ENCODE data around the gene KRT84.
A peak's percentile ranks its signal among the peaks of the same experiment; 100 is the strongest.

The KRT84 gene

GRCh38 chr12:52364901-52365489 lies 20.5 kb downstream of the KRT84 start:
- Mint-ChIP-seq H3K27me3 (peaks cover 15% of the 10 kb centered on the region), H3K4me3 (no peak overlapping the region), H3K36me3 (ENCODE audit: low read depth) (no peaks in the 10 kb centered on the region), H3K9me3 (no peaks in the 10 kb centered on the region), H3K27ac (no peak overlapping the region), H3K4me1 (ENCODE audit: low read depth) (peaks cover 2% of the 10 kb centered on the region)
- DNase-seq, result no peak

GRCh38 chr12:52364061-52364460 lies 21.4 kb downstream of the KRT84 start:
- Mint-ChIP-seq H3K4me3 (no peak overlapping the region), H3K27me3 (peaks cover 12% of the 10 kb centered on the region), H3K9me3 (no peaks in the 10 kb centered on the region), H3K4me1 (ENCODE audit: low read depth) (peaks cover 8% of the 10 kb centered on the region), H3K36me3 (ENCODE audit: low read depth) (no peaks in the 10 kb centered on the region), H3K27ac (no peak overlapping the region)
- no peak for DNase-seq

GRCh38 chr12:52363111-52363679 lies 22.3 kb downstream of the KRT84 start:
- Mint-ChIP-seq H3K36me3 (ENCODE audit: low read depth) (no peaks in the 10 kb centered on the region), H3K27me3 (peaks cover 6% of the 10 kb centered on the region), H3K27ac (no peak overlapping the region), H3K4me1 (ENCODE audit: low read depth) (peaks cover 16% of the 10 kb centered on the region), H3K9me3 (no peaks in the 10 kb centered on the region), H3K4me3 (no peak overlapping the region)
- DNase-seq, result no peak

- no peak overlapping the region for H3K27ac Mint-ChIP-seq
These were observed 23.2 kb downstream of the KRT84 start for GRCh38 chr12:52362118-52362726.

GRCh38 chr12:52361553-52361952 lies 23.9 kb downstream of the KRT84 start:
- no peak overlapping the region for H3K4me3 Mint-ChIP-seq

More at GRCh38 chr12:52362118-52362726, 23.2 kb downstream of the KRT84 start:
- DNase-seq, result no peak
- H3K27me3 Mint-ChIP-seq, result no peaks in the 10 kb centered on the region
- no peaks in the 10 kb centered on the region for H3K9me3 Mint-ChIP-seq
- H3K4me1 Mint-ChIP-seq (ENCODE audit: low read depth), result peaks cover 22% of the 10 kb centered on the region
- H3K36me3 Mint-ChIP-seq (ENCODE audit: low read depth), result no peaks in the 10 kb centered on the region
- no peak overlapping the region for H3K4me3 Mint-ChIP-seq

GRCh38 chr12:52360663-52361271 lies 24.7 kb downstream of the KRT84 start:
- H3K9me3 Mint-ChIP-seq, result no peaks in the 10 kb centered on the region
- no peaks in the 10 kb centered on the region for H3K36me3 Mint-ChIP-seq (ENCODE audit: low read depth)
- no peak for DNase-seq
- H3K27me3 Mint-ChIP-seq, result no peaks in the 10 kb centered on the region
- H3K27ac Mint-ChIP-seq, result peak overlapping the region; percentile 33
- no peak overlapping the region for H3K4me3 Mint-ChIP-seq
- peaks cover 22% of the 10 kb centered on the region for H3K4me1 Mint-ChIP-seq (ENCODE audit: low read depth)

More at GRCh38 chr12:52361553-52361952, 23.9 kb downstream of the KRT84 start:
- Mint-ChIP-seq H3K9me3 (no peaks in the 10 kb centered on the region), H3K36me3 (ENCODE audit: low read depth) (no peaks in the 10 kb centered on the region), H3K4me1 (ENCODE audit: low read depth) (peaks cover 22% of the 10 kb centered on the region), H3K27me3 (no peaks in the 10 kb centered on the region), H3K27ac (no peak overlapping the region)
- no peak for DNase-seq

GRCh38 chr12:52360106-52360662 lies 25.3 kb downstream of the KRT84 start:
- Mint-ChIP-seq H3K27ac (no peak overlapping the region), H3K36me3 (ENCODE audit: low read depth) (no peaks in the 10 kb centered on the region), H3K4me1 (ENCODE audit: low read depth) (peaks cover 22% of the 10 kb centered on the region), H3K4me3 (no peak overlapping the region), H3K9me3 (no peaks in the 10 kb centered on the region), H3K27me3 (no peaks in the 10 kb centered on the region)
- no peak for DNase-seq

- no peak for DNase-seq
- H3K27ac Mint-ChIP-seq, result no peak overlapping the region
- H3K36me3 Mint-ChIP-seq (ENCODE audit: low read depth), result no peaks in the 10 kb centered on the region
- H3K4me3 Mint-ChIP-seq, result no peak overlapping the region
- no peaks in the 10 kb centered on the region for H3K27me3 Mint-ChIP-seq
- H3K4me1 Mint-ChIP-seq (ENCODE audit: low read depth), result peaks cover 22% of the 10 kb centered on the region
- no peaks in the 10 kb centered on the region for H3K9me3 Mint-ChIP-seq
These were observed 25.8 kb downstream of the KRT84 start for GRCh38 chr12:52359621-52360061.

- H3K4me3 Mint-ChIP-seq, result no peak overlapping the region
- peaks cover 22% of the 10 kb centered on the region for H3K4me1 Mint-ChIP-seq (ENCODE audit: low read depth)
- peak overlapping the region; percentile 65 for H3K27ac Mint-ChIP-seq
- no peaks in the 10 kb centered on the region for H3K9me3 Mint-ChIP-seq
- no peaks in the 10 kb centered on the region for H3K27me3 Mint-ChIP-seq
- no peaks in the 10 kb centered on the region for H3K36me3 Mint-ChIP-seq (ENCODE audit: low read depth)
- DNase-seq, result peak; percentile 42
These were observed 26.7 kb downstream of the KRT84 start for GRCh38 chr12:52358575-52359350.

GRCh38 chr12:52356762-52357580 lies 28.5 kb downstream of the KRT84 start:
- DNase-seq, result peak; percentile 9
- Mint-ChIP-seq H3K4me3 (no peak overlapping the region), H3K27ac (no peak overlapping the region), H3K27me3 (no peaks in the 10 kb centered on the region), H3K36me3 (ENCODE audit: low read depth) (no peaks in the 10 kb centered on the region), H3K9me3 (no peaks in the 10 kb centered on the region), H3K4me1 (ENCODE audit: low read depth) (peaks cover 30% of the 10 kb centered on the region)

GRCh38 chr12:52356031-52356761 lies 29.3 kb downstream of the KRT84 start:
- no peaks in the 10 kb centered on the region for H3K27me3 Mint-ChIP-seq
- no peak overlapping the region for H3K27ac Mint-ChIP-seq

GRCh38 chr12:52355176-52355575 lies 30.3 kb downstream of the KRT84 start:
- H3K4me3 Mint-ChIP-seq, result no peak overlapping the region
- no peaks in the 10 kb centered on the region for H3K9me3 Mint-ChIP-seq
- DNase-seq, result peak; percentile 15
- H3K36me3 Mint-ChIP-seq (ENCODE audit: low read depth), result no peaks in the 10 kb centered on the region
- no peaks in the 10 kb centered on the region for H3K27me3 Mint-ChIP-seq
- no peak overlapping the region for H3K27ac Mint-ChIP-seq
- H3K4me1 Mint-ChIP-seq (ENCODE audit: low read depth), result peaks cover 41% of the 10 kb centered on the region

More at GRCh38 chr12:52356031-52356761, 29.3 kb downstream of the KRT84 start:
- no peak overlapping the region for H3K4me3 Mint-ChIP-seq
- no peaks in the 10 kb centered on the region for H3K36me3 Mint-ChIP-seq (ENCODE audit: low read depth)
- peak; percentile 27 for DNase-seq
- peaks cover 34% of the 10 kb centered on the region for H3K4me1 Mint-ChIP-seq (ENCODE audit: low read depth)
- no peaks in the 10 kb centered on the region for H3K9me3 Mint-ChIP-seq

- no peak for DNase-seq
- Mint-ChIP-seq H3K36me3 (ENCODE audit: low read depth) (no peaks in the 10 kb centered on the region), H3K27ac (no peak overlapping the region), H3K4me3 (no peak overlapping the region), H3K4me1 (ENCODE audit: low read depth) (peaks cover 37% of the 10 kb centered on the region), H3K27me3 (no peaks in the 10 kb centered on the region), H3K9me3 (no peaks in the 10 kb centered on the region)
These were observed 31.3 kb downstream of the KRT84 start for GRCh38 chr12:52354200-52354599.
